Adrenal gland (tissue), 12 donors: ENCODE results near the gene ZBED6. TPM values are rescaled to one million over a fixed set of nuclear protein-coding genes. Genes with fewer than 3 reads are reported as not detected.

ENCODE experiments used
- DNase-seq, 7 donors: peaks; one replicate each; pipeline ENCODE4 v3.0.0-alpha.2; 2019 to 2020
- H3K27ac ChIP-seq, 5 donors: fragments of 200-600 bp; sonication (generic) in 4 of 5; 1 replicate in 3 of 5; 2 replicates in 2 of 5; pipeline versions ENCODE4 v1.5.1 to v1.8.0; 2016 to 2020; ENCODE audit warnings: mild to moderate bottlenecking in 1 of 5
- H3K27me3 ChIP-seq: fragments of 200-600 bp; 2 replicates; pipeline ENCODE4 v1.8.0; 2021
- H3K36me3 ChIP-seq, 2 donors: fragments of 200-600 bp; replicated peaks in 1 of 2; 1 replicate in 1 of 2; 2 replicates in 1 of 2; pipeline versions ENCODE4 v1.5.1 to v1.8.0; 2018 to 2022
- H3K4me1 ChIP-seq, 2 donors: fragments of 200-600 bp; replicated peaks in 1 of 2; 1 replicate in 1 of 2; 2 replicates in 1 of 2; pipeline versions ENCODE4 v1.5.1 to v1.8.0; 2018 to 2021
- H3K4me3 ChIP-seq, 4 donors: fragments of 200-600 bp; sonication (generic) in 3 of 4; one replicate each; pipeline ENCODE4 v1.5.1; 2016 to 2018
- H3K9me3 ChIP-seq, 3 donors: fragments of 200-600 bp; sonication (generic) in 1 of 3; replicated peaks in 1 of 3; 1 replicate in 2 of 3; 2 replicates in 1 of 3; pipeline versions ENCODE4 v1.5.1 to v1.8.0; 2016 to 2021
- CTCF ChIP-seq, 6 experiments: fragments of 450-650 bp in 4 of 6; fragments of 200-600 bp in 2 of 6; sonication (generic) in 1 of 6; IDR thresholded peaks; 1 replicate in 5 of 6; 2 replicates in 1 of 6; pipeline versions ENCODE4 v1.5.1 to v1.8.0; 2016 to 2021; ENCODE audit warnings: antibody characterized with exemption in 6 of 6, mild to moderate bottlenecking in 2 of 6, moderate library complexity in 1 of 6
- POLR2A ChIP-seq, 2 donors: fragments of 450-650 bp; IDR thresholded peaks; one replicate each; pipeline ENCODE4 v1.6.1; 2017; ENCODE audit warnings: antibody characterized with exemption in 2 of 2, mild to moderate bottlenecking in 2 of 2, moderate library complexity in 1 of 2
- WGBS, 4 donors: extraction: QIAGEN DNeasy Blood & Tissue Kit in 2 of 4; methylation state at CpG; one replicate each; pipeline versions ENCODE4 v1.1.5 to v1.1.7; 2013 to 2017; 5-methylcytosine and 5-hydroxymethylcytosine counted together
- intact Hi-C, 2 donors: fragments of 100-400 bp; cut with DNase I; formaldehyde crosslinking; loops; one replicate each; pipeline versions ENCODE4 v1.14.1 to v1.15.0; 2022 to 2023
- polyA plus RNA-seq, 3 donors: library from polyadenylated mRNA; stranded (reverse); fragments of 200-250 nt in 2 of 3; fragments of 350-450 nt in 1 of 3; fragmentation: Illumina TruSeq in 1 of 3; extraction: RNeasy Lipid Tissue Mini Kit (QIAGEN cat#74804) in 1 of 3; gene quantifications; one replicate each; pipeline ENCODE4 v1.2.3, GENCODE V29; 2013 to 2014
- total RNA-seq, 9 donors: library from RNA; depleted of rRNA in 4 of 9; stranded (reverse); fragments of >200 nt in 4 of 9; fragments of 120-200 nt in 1 of 9; fragmentation: NEBNext Ultra II Directional in 1 of 9; extraction: Animal tissue kit (Norgen Biotek cat#: 25700) in 1 of 9; gene quantifications; one replicate each; pipeline versions ENCODE4 v1.1.0 to v1.2.4, GENCODE V29; 2013 to 2023
- donor health status: healthy with polysubstance abuse.
- donor health status: Bipolar disorder and iron deficiency.
- donor health status: DM: yes; HTN: yes; CAD: no.
- donor health status: DM: no; HTN: no; CAD: no.
- donor health status: DM: no; HTN: no; CAD: no.
- donor health status: DM: yes; HTN: yes; CAD: no.

The ZBED6 gene
- total and polyA plus RNA-seq, 12 donors = 0.40 to 42.1 (median 21.3) TPM

GRCh38 chr1:203818399-203818798, 23.0 kb downstream of the ZBED6 start:
- no peak for DNase-seq
- TF ChIP-seq POLR2A (IDR thresholded peaks at IDR 0.05) (no peak), CTCF (IDR thresholded peaks at IDR 0.05) (no peak)
- Histone ChIP-seq H3K27ac (no peak overlapping the region), H3K27me3 (no peaks in the 10 kb centered on the region), H3K36me3 (peaks cover 0 to 72% of the 10 kb centered on the region in 2 donors), H3K4me3 (no peak overlapping the region), H3K4me1 (peaks cover 0 to 8% of the 10 kb centered on the region in 2 donors), H3K9me3 (no peaks in the 10 kb centered on the region)
- intact Hi-C loops = no loop called here
- 91 to 97% (median 94%) methylated on average over 6 of the region's 6 CpGs for WGBS, 4 donors

- Histone ChIP-seq H3K9me3 (no peaks in the 10 kb centered on the region), H3K27me3 (no peaks in the 10 kb centered on the region), H3K36me3 (peaks cover 0 to 63% of the 10 kb centered on the region in 2 donors), H3K4me1 (peaks cover 0 to 21% of the 10 kb centered on the region in 2 donors), H3K27ac (peak overlapping the region in 1 of 5 donors; percentile 6), H3K4me3 (no peak overlapping the region)
- TF ChIP-seq POLR2A (IDR thresholded peaks at IDR 0.05) (no peak), CTCF (IDR thresholded peaks at IDR 0.05) (no peak)
- intact Hi-C loops = no loop called here
- WGBS, 4 donors = 25 to 65% (median 38%) methylated on average over 1 of the region's 1 CpG
- no peak for DNase-seq
Observed at GRCh38 chr1:203823306-203823705, 27.9 kb downstream of the ZBED6 start.

- intact Hi-C loops = no loop called here
- Histone ChIP-seq H3K27ac (no peak overlapping the region), H3K4me3 (no peak overlapping the region), H3K4me1 (peaks cover 4 to 35% of the 10 kb centered on the region in 2 donors), H3K27me3 (no peaks in the 10 kb centered on the region), H3K36me3 (peaks cover 0 to 61% of the 10 kb centered on the region in 2 donors), H3K9me3 (no peaks in the 10 kb centered on the region)
- no peak for DNase-seq
- WGBS, 4 donors = 94 to 96% (median 96%) methylated on average over 2 of the region's 2 CpGs
- no peak for TF ChIP-seq CTCF (IDR thresholded peaks at IDR 0.05)
- TF ChIP-seq POLR2A (IDR thresholded peaks at IDR 0.05) = no peak
Observed at GRCh38 chr1:203826175-203826574, 30.8 kb downstream of the ZBED6 start.

GRCh38 chr1:203828002-203828401, 32.6 kb downstream of the ZBED6 start:
- H3K4me1 ChIP-seq = peaks cover 4 to 32% of the 10 kb centered on the region in 2 donors
- no peak overlapping the region for H3K4me3 ChIP-seq
- H3K27me3 ChIP-seq = no peaks in the 10 kb centered on the region
- 66 to 77% (median 74%) methylated on average over 5 of the region's 5 CpGs for WGBS, 4 donors
- no peaks in the 10 kb centered on the region for H3K9me3 ChIP-seq
- peaks cover 0 to 62% of the 10 kb centered on the region in 2 donors for H3K36me3 ChIP-seq
- DNase-seq = no peak
- intact Hi-C loops = no loop called here
- TF ChIP-seq CTCF (IDR thresholded peaks at IDR 0.05) (no peak), POLR2A (IDR thresholded peaks at IDR 0.05) (no peak)
- H3K27ac ChIP-seq = peak overlapping the region in 2 of 5 donors; percentile 65 to 76
